ENCODE data around the gene NDUFB10.
A peak's percentile ranks its signal among the peaks of the same experiment; 100 is the strongest.
"Not testable (repeated sequence)": the region's sequence is repeated elsewhere in the genome, so short reads cannot be mapped to it uniquely, and the experiment has no call there.

Gene NDUFB10

GRCh38 chr16:1924095-1924494 is 35.2 kb upstream of the NDUFB10 start:
- DNase-seq (ENCODE audit: low spot score) = no peak

- no peak for DNase-seq (ENCODE audit: low spot score)
Measured at GRCh38 chr16:1926271-1926670, 33.1 kb upstream of the NDUFB10 start.

GRCh38 chr16:1929105-1929504 is 30.2 kb upstream of the NDUFB10 start:
- peak; percentile 66 for DNase-seq (ENCODE audit: low spot score)

GRCh38 chr16:1929578-1930337 is 29.6 kb upstream of the NDUFB10 start:
- DNase-seq (ENCODE audit: low spot score) = peak; percentile 96

GRCh38 chr16:1930338-1930720 is 29.0 kb upstream of the NDUFB10 start:
- no peak for DNase-seq (ENCODE audit: low spot score)

- DNase-seq (ENCODE audit: low spot score) = peak; percentile 73
Measured at GRCh38 chr16:1932050-1933028, 27.0 kb upstream of the NDUFB10 start.

- DNase-seq (ENCODE audit: low spot score) = no peak
Measured at GRCh38 chr16:1933097-1933661, 26.2 kb upstream of the NDUFB10 start.

- no peak for DNase-seq (ENCODE audit: low spot score)
Measured at GRCh38 chr16:1936945-1937479, 22.3 kb upstream of the NDUFB10 start.

- DNase-seq (ENCODE audit: low spot score) = no peak
Measured at GRCh38 chr16:1938316-1938715, 21.0 kb upstream of the NDUFB10 start.

GRCh38 chr16:1938910-1939309 is 20.4 kb upstream of the NDUFB10 start:
- no peak for DNase-seq (ENCODE audit: low spot score)

- DNase-seq (ENCODE audit: low spot score) = not testable (repeated sequence)
Measured at GRCh38 chr16:1939833-1940232, 19.5 kb upstream of the NDUFB10 start.

- no peak for DNase-seq (ENCODE audit: low spot score)
Measured at GRCh38 chr16:1940273-1941161, 18.8 kb upstream of the NDUFB10 start.

GRCh38 chr16:1941162-1942046 is 17.9 kb upstream of the NDUFB10 start:
- no peak for DNase-seq (ENCODE audit: low spot score)

- no peak for DNase-seq (ENCODE audit: low spot score)
Measured at GRCh38 chr16:1942047-1942809, 17.1 kb upstream of the NDUFB10 start.

- DNase-seq (ENCODE audit: low spot score) = peak; percentile 99
Measured at GRCh38 chr16:1942810-1943726, 16.3 kb upstream of the NDUFB10 start, which contains the start of gene MSRB1. MSRB1 (minus strand) TSS chr16:1943199; CDS start chr16:1943156, 43 bp downstream.

- DNase-seq (ENCODE audit: low spot score) = no peak
Measured at GRCh38 chr16:1944612-1945199, 14.6 kb upstream of the NDUFB10 start.

GRCh38 chr16:1945559-1946391 is 13.6 kb upstream of the NDUFB10 start:
- DNase-seq (ENCODE audit: low spot score) = no peak
